Stomach (tissue), 4 donors: ENCODE data around the gene KEL.

Experiments used
- CTCF ChIP-seq, 7 experiments: fragments of 450-650 bp in 4 of 7; fragments of 200-600 bp in 3 of 7; sonication (generic) in 3 of 7; IDR thresholded peaks; one replicate each; pipeline ENCODE4 v1.5.1; 2016 to 2019; ENCODE audit warnings: antibody characterized with exemption in 7 of 7, control low read depth in 2 of 7, mild to moderate bottlenecking in 1 of 7
- POLR2A ChIP-seq, 4 donors: fragments of 450-650 bp; IDR thresholded peaks; one replicate each; pipeline ENCODE4 v1.6.1; 2016; ENCODE audit warnings: antibody characterized with exemption in 4 of 4, control low read depth in 2 of 4, mild to moderate bottlenecking in 1 of 4, moderate library complexity in 1 of 4

DNA sequence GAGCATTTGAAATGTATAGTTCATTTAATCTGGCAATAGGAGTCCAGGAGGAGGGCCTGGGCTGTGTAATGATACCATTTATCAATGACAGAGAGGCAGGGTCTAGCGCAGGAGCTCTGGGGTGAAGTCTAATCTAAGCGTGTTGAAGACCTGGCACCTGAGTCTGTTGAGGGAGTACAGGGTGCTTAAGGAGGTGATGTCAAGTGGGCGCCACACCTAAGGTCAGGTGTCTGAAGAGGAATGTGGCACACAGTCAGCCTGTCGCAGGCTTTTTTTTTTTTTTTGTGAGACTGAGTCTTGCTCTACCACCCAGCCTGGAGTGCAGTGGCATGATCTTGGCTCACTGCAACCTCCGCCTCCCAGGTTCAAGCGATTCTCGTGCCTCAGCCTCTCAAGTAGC lies 20.6 kb downstream of the KEL start:
- no peak for TF ChIP-seq POLR2A (IDR thresholded peaks at IDR 0.05)
- no peak for TF ChIP-seq CTCF (IDR thresholded peaks at IDR 0.05)
